Hematopoietic multipotent progenitor cell (in vitro differentiated cells): ENCODE measurements around the gene RPS2. TPM values are rescaled to one million over a fixed set of nuclear protein-coding genes. Genes with fewer than 3 reads are reported as not detected.

ENCODE experiments used
- small RNA-seq: library from RNA; depleted of rRNA; stranded (forward); fragments of <200 nt; gene quantifications from one replicate; pipeline ENCODE3, GENCODE V24; 2012
- total RNA-seq: library from RNA; depleted of rRNA; stranded (reverse); fragments of >200 nt; gene quantifications from one replicate; pipeline ENCODE4 v1.2.3, GENCODE V29; 2012

The RPS2 gene
- total RNA-seq, 1 donor = 14,735 TPM

Small RNA genes lying within 50 kb of the gene (small RNA-seq; reads per million reads assigned to genes)
- gene AC005363.2 (not detected), gene RN7SL219P (not detected), gene SNORA10 (not detected), gene SNORA64 (not detected)

Other genes with a start within 250 kb of the RPS2 start
- 46.3 TPM for gene NME3, start 193.3 kb downstream of the RPS2 start, total RNA-seq
- gene EME2, start 192.0 kb downstream of the RPS2 start, total RNA-seq = 17.2 TPM
- 80.8 TPM for gene MRPS34, start 191.7 kb downstream of the RPS2 start, total RNA-seq
- gene SPSB3, start 182.3 kb downstream of the RPS2 start, total RNA-seq = 102 TPM
- 75.9 TPM for gene NUBP2, start 181.9 kb downstream of the RPS2 start, total RNA-seq
- 0.81 TPM for gene IGFALS, start 171.1 kb downstream of the RPS2 start, total RNA-seq
- 46.6 TPM for gene HAGH, start 138.0 kb downstream of the RPS2 start, total RNA-seq
- gene FAHD1, start 137.6 kb downstream of the RPS2 start, total RNA-seq = 46.6 TPM
- 0.54 TPM for gene MEIOB, start 92.7 kb downstream of the RPS2 start, total RNA-seq
- gene HS3ST6, start 46.4 kb downstream of the RPS2 start, total RNA-seq = not detected
- 40.1 TPM for gene MSRB1, start 21.6 kb downstream of the RPS2 start, total RNA-seq
- not detected for gene RPL3L, start 10.1 kb downstream of the RPS2 start, total RNA-seq
- 138 TPM for gene NDUFB10, start 5.3 kb downstream of the RPS2 start, total RNA-seq
- gene RNF151, start 2.0 kb upstream of the RPS2 start, total RNA-seq = 0.54 TPM
- gene TBL3, start 7.2 kb upstream of the RPS2 start, total RNA-seq = 62.7 TPM
- not detected for gene NOXO1, start 16.6 kb upstream of the RPS2 start, total RNA-seq
- gene GFER, start 19.4 kb upstream of the RPS2 start, total RNA-seq = 14.5 TPM
- 4.3 TPM for gene SYNGR3, start 25.1 kb upstream of the RPS2 start, total RNA-seq
- 34.7 TPM for gene ZNF598, start 45.0 kb upstream of the RPS2 start, total RNA-seq
- 3.8 TPM for gene NPW, start 55.0 kb upstream of the RPS2 start, total RNA-seq
- 8.6 TPM for gene NHERF2, start 62.1 kb upstream of the RPS2 start, total RNA-seq
- 73.2 TPM for gene NTHL1, start 83.0 kb upstream of the RPS2 start, total RNA-seq
- 71.1 TPM for gene TSC2, start 83.2 kb upstream of the RPS2 start, total RNA-seq
- gene PKD1, start 171.1 kb upstream of the RPS2 start, total RNA-seq = 125 TPM
- 0.27 TPM for gene RAB26, start 183.8 kb upstream of the RPS2 start, total RNA-seq
- gene TRAF7, start 191.0 kb upstream of the RPS2 start, total RNA-seq = 90.5 TPM
- gene CASKIN1, start 231.8 kb upstream of the RPS2 start, total RNA-seq = under 0.01 TPM
- gene MLST8, start 240.6 kb upstream of the RPS2 start, total RNA-seq = 87.5 TPM
- 1.3 TPM for gene BRICD5, start 246.0 kb upstream of the RPS2 start, total RNA-seq